Measurements from ENCODE around the gene PRRG3. TPM values are rescaled to one million over a fixed set of nuclear protein-coding genes. Genes with fewer than 3 reads are reported as not detected.

The PRRG3 gene
- polyA plus RNA-seq, 1 donor (not counting 4 experiments of a cell fraction or from before 2014, with no cell fraction given), result not detected

DNA sequence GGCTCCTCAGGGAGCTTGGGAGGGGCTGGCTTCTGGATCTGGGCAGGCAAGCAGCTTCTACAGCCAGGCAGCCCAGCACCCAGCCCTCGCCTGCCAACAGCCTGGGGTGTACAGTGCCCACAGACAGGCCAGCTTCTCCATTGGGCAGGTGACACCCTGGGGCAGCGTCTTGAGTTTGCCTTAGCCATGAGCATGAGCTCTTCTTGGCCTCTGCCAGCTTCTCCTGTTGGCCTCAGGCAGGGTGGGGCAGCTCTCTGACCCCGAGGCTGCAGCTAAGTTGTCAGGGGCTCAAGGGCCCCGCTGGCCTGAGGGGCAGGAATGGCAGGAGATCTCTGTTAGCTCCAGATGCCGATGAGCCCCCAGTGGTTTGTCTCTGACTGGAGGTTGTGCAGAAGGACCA is 31.5 kb downstream of the PRRG3 start:
- Histone ChIP-seq H3K4me2 (ENCODE audit: control insufficient read depth, extremely low read depth, insufficient read depth, low read depth, low read length) (no peak overlapping the region), H2AFZ (ENCODE audit: control insufficient read depth, low read length) (no peak overlapping the region), H4K20me1 (ENCODE audit: control insufficient read depth, extremely low read depth, insufficient read depth, low read length) (no peaks in the 10 kb centered on the region), H3K27ac (ENCODE audit: control insufficient read depth, insufficient read depth, low read length) (no peak overlapping the region), H3K4me1 (ENCODE audit: control insufficient read depth, extremely low read depth, insufficient read depth, low read length) (no peaks in the 10 kb centered on the region), H3K27me3 (ENCODE audit: control insufficient read depth, extremely low read depth, insufficient read depth, low read length) (no peaks in the 10 kb centered on the region), H3K36me3 (ENCODE audit: control insufficient read depth in 2 of 2, extremely low read depth in 1 of 2, insufficient read depth in 2 of 2, low read length in 2 of 2) (no peaks in the 10 kb centered on the region), H3K4me3 (ENCODE audit: control insufficient read depth in 2 of 3, extremely low read depth in 1 of 3, insufficient read depth in 2 of 3, low read depth in 1 of 3, low read length in 3 of 3) (no peak overlapping the region), H3K9me3 (ENCODE audit: control insufficient read depth, low read depth, low read length) (peaks cover 3% of the 10 kb centered on the region), H3K9ac (ENCODE audit: control insufficient read depth, extremely low read depth, insufficient read depth, low read length) (no peak overlapping the region), H3K9me1 (ENCODE audit: control insufficient read depth, extremely low read depth, insufficient read depth, low read length) (no peaks in the 10 kb centered on the region), H3K79me2 (ENCODE audit: control insufficient read depth, insufficient read depth, low read length) (no peaks in the 10 kb centered on the region)
- dilution Hi-C loops (cut with MboI; ENCODE audit: extremely low pct_ligation_motif_present, low sequenced_read_pairs), result loop anchor here (25.0 kb wide), 1 partner anchor 911 kb away; the partner anchor contains the start of gene GABRQ
- TF ChIP-seq, protein P1, sequence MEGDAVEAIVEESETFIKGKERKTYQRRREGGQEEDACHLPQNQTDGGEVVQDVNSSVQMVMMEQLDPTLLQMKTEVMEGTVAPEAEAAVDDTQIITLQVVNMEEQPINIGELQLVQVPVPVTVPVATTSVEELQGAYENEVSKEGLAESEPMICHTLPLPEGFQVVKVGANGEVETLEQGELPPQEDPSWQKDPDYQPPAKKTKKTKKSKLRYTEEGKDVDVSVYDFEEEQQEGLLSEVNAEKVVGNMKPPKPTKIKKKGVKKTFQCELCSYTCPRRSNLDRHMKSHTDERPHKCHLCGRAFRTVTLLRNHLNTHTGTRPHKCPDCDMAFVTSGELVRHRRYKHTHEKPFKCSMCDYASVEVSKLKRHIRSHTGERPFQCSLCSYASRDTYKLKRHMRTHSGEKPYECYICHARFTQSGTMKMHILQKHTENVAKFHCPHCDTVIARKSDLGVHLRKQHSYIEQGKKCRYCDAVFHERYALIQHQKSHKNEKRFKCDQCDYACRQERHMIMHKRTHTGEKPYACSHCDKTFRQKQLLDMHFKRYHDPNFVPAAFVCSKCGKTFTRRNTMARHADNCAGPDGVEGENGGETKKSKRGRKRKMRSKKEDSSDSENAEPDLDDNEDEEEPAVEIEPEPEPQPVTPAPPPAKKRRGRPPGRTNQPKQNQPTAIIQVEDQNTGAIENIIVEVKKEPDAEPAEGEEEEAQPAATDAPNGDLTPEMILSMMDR (optimal IDR thresholded peaks at IDR 0.05 in 1 of 3, IDR thresholded peaks at IDR 0.05 in 1 of 3, conservative IDR thresholded peaks at IDR 0.05 in 1 of 3; ENCODE audit: extremely low read depth in 1 of 3, insufficient read depth in 2 of 3, low read length in 3 of 3), result no peak
- TF ChIP-seq EZH2 (IDR thresholded peaks at IDR 0.05; ENCODE audit: low read length), result no peak
- FAIRE-seq (no peak), DNase-seq (ENCODE audit: low read depth, low spot score) (no peak)

DNA sequence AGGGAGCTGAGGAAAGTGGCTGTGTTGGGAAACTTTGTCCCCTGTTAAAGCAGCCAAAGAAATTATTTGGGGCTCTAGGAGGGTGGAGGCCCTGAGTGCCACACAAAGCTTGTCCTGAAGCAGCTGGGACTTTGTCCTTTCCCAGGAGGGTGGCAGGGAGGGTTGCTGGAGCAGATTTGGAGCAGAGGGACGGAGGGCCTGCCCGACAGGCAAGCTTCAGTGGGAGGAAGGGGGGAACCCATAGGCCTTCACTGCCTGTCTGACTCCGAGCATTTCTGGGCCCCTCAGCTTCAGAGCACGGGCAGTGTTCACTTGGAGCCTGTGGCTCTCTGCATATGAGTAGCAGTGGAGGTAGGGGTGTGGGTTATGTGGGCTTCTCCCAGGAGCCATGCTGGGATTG is 32.1 kb downstream of the PRRG3 start:
- no peaks in the 10 kb centered on the region for H3K79me2 ChIP-seq (ENCODE audit: control insufficient read depth, insufficient read depth, low read length)
- H3K36me3 ChIP-seq (ENCODE audit: control insufficient read depth in 2 of 2, extremely low read depth in 1 of 2, insufficient read depth in 2 of 2, low read length in 2 of 2), result no peaks in the 10 kb centered on the region
- H3K27ac ChIP-seq (ENCODE audit: control insufficient read depth, insufficient read depth, low read length), result no peak overlapping the region
- no peak for TF ChIP-seq EZH2 (IDR thresholded peaks at IDR 0.05; ENCODE audit: low read length)
- TF ChIP-seq, protein P1 (optimal IDR thresholded peaks at IDR 0.05 in 1 of 3, IDR thresholded peaks at IDR 0.05 in 1 of 3, conservative IDR thresholded peaks at IDR 0.05 in 1 of 3; ENCODE audit: extremely low read depth in 1 of 3, insufficient read depth in 2 of 3, low read length in 3 of 3), result no peak
- H3K9me1 ChIP-seq (ENCODE audit: control insufficient read depth, extremely low read depth, insufficient read depth, low read length), result no peaks in the 10 kb centered on the region
- H3K9ac ChIP-seq (ENCODE audit: control insufficient read depth, extremely low read depth, insufficient read depth, low read length), result no peak overlapping the region
- DNase-seq (ENCODE audit: low read depth, low spot score), result no peak
- no peaks in the 10 kb centered on the region for H4K20me1 ChIP-seq (ENCODE audit: control insufficient read depth, extremely low read depth, insufficient read depth, low read length)
- H3K9me3 ChIP-seq (ENCODE audit: control insufficient read depth, low read depth, low read length), result peaks cover 3% of the 10 kb centered on the region
- no peaks in the 10 kb centered on the region for H3K4me1 ChIP-seq (ENCODE audit: control insufficient read depth, extremely low read depth, insufficient read depth, low read length)
- no peak for FAIRE-seq
- H3K27me3 ChIP-seq (ENCODE audit: control insufficient read depth, extremely low read depth, insufficient read depth, low read length), result no peaks in the 10 kb centered on the region
- no peak overlapping the region for H2AFZ ChIP-seq (ENCODE audit: control insufficient read depth, low read length)
- H3K4me2 ChIP-seq (ENCODE audit: control insufficient read depth, extremely low read depth, insufficient read depth, low read depth, low read length), result no peak overlapping the region
- H3K4me3 ChIP-seq (ENCODE audit: control insufficient read depth in 2 of 3, extremely low read depth in 1 of 3, insufficient read depth in 2 of 3, low read depth in 1 of 3, low read length in 3 of 3), result no peak overlapping the region
- dilution Hi-C loops (cut with MboI; ENCODE audit: extremely low pct_ligation_motif_present, low sequenced_read_pairs), result loop anchor here (25.0 kb wide), 1 partner anchor 910 kb away; the partner anchor contains the start of gene GABRQ

Data from keratinocyte (primary cell).